K562 (cell line): ENCODE data around the gene ABCB9. TPM values are rescaled to one million over a fixed set of nuclear protein-coding genes. Genes with fewer than 3 reads are reported as not detected.
A peak's percentile ranks its signal among the peaks of the same experiment; 100 is the strongest.

Source experiments
- CBFB ChIP-seq: sonication (generic); formaldehyde crosslinking; IDR thresholded peaks from 2 replicates; pipeline ENCODE4 v1.4.0; 2020; ENCODE audit warnings: mild to moderate bottlenecking, missing genetic modification reagents
- HSF4 ChIP-seq: fragments of 250-450 bp; sonication (Bioruptor Pico); IDR thresholded peaks from 2 replicates; pipeline ENCODE4 v2.1.2; 2022; ENCODE audit warnings: mild to moderate bottlenecking, moderate library complexity, borderline replicate concordance
- ID3 ChIP-seq, 2 experiments: fragments of 250-450 bp in 1 of 2; fragments of 450-650 bp in 1 of 2; sonication (Bioruptor Pico) in 1 of 2; IDR thresholded peaks; 2 replicates each; pipeline versions ENCODE4 v1.6.1 to v1.8.0; 2016 to 2021; ENCODE audit warnings: mild to moderate bottlenecking in 2 of 2, moderate library complexity in 2 of 2, missing compliant biosample characterization in 1 of 2, missing genetic modification characterization in 1 of 2
- L3MBTL2 ChIP-seq: fragments of 450-650 bp; IDR thresholded peaks from 2 replicates; pipeline ENCODE4 v1.6.1; 2016; ENCODE audit warnings: mild to moderate bottlenecking, moderate library complexity
- RBM25 ChIP-seq: fragments of 200-400 bp; formaldehyde crosslinking; IDR thresholded peaks from 2 replicates; pipeline ENCODE4 v1.6.1; 2018; ENCODE audit warnings: low read length, low read depth, moderate library complexity; ENCODE audit not compliant: severe bottlenecking
- SIN3A ChIP-seq, 2 experiments: fragments of 150-350 bp in 1 of 2; IDR thresholded peaks; 2 replicates each; pipeline ENCODE4 v1.6.1; 2011 to 2016; ENCODE audit warnings: borderline replicate concordance in 2 of 2, low read depth in 2 of 2, low read length in 2 of 2, mild to moderate bottlenecking in 2 of 2, moderate library complexity in 2 of 2; ENCODE audit not compliant: control insufficient read depth in 1 of 2
- SREBF1 ChIP-seq: fragments of 150-350 bp; IDR thresholded peaks from 2 replicates; pipeline ENCODE4 v1.6.1; 2014; ENCODE audit warnings: antibody characterized with exemption, low read depth, low read length, borderline replicate concordance
- STAG1 ChIP-seq: sonication (generic); formaldehyde crosslinking; IDR thresholded peaks from 2 replicates; pipeline ENCODE4 v1.5.0; 2020; ENCODE audit warnings: missing genetic modification reagents, borderline replicate concordance
- TCFL5 ChIP-seq: fragments of 250-450 bp; sonication (Bioruptor Pico); conservative IDR thresholded peaks from 2 replicates; pipeline ENCODE4 v1.6.1; 2021; ENCODE audit warnings: mild to moderate bottlenecking, moderate library complexity, matching md5 sums
- THAP7 ChIP-seq: fragments of 250-450 bp; sonication (Bioruptor Pico); IDR thresholded peaks from 2 replicates; pipeline ENCODE4 v1.5.0; 2021
- U2AF1 ChIP-seq: fragments of 200-400 bp; formaldehyde crosslinking; optimal IDR thresholded peaks from 2 replicates; pipeline ENCODE3; 2017; ENCODE audit warnings: mild to moderate bottlenecking, low read depth, low read length, moderate library complexity
- ZBTB26 ChIP-seq: fragments of 450-650 bp; formaldehyde crosslinking; IDR thresholded peaks from 2 replicates; pipeline ENCODE4 v1.4.0; 2022; ENCODE audit warnings: missing genetic modification characterization
- ZNF224 ChIP-seq: sonication (generic); formaldehyde crosslinking; IDR thresholded peaks from 2 replicates; pipeline ENCODE4 v1.8.0; 2022; ENCODE audit warnings: mild to moderate bottlenecking, missing genetic modification reagents
- ZNF699 ChIP-seq: fragments of 250-450 bp; sonication (Bioruptor Pico); IDR thresholded peaks from 2 replicates; pipeline ENCODE4 v1.8.0; 2021; ENCODE audit warnings: mild to moderate bottlenecking, moderate library complexity; ENCODE audit not compliant: insufficient replicate concordance
- polyA plus RNA-seq, 8 experiments: library from polyadenylated mRNA; depleted of rRNA in 4 of 8; stranded (reverse) in 5 of 8; unstranded in 3 of 8; fragments of >200 nt; fragmentation: Nextera tagmentation in 2 of 8; fragmentation: Illumina TruSeq in 1 of 8; extraction: Ambion mirVana in 2 of 8; extraction: Trizol in 1 of 8; gene quantifications; 2 replicates each; pipeline versions ENCODE4 v1.2.1 to v1.2.3, GENCODE V29; 2011 to 2014; ENCODE audit warnings: inconsistent platforms in 1 of 8, missing spikeins in 1 of 8
- total RNA-seq, 7 experiments: library from RNA; depleted of rRNA in 6 of 7; stranded (reverse); fragments of >200 nt in 6 of 7; fragmentation: Illumina TruSeq in 2 of 7; extraction: Trizol in 2 of 7; gene quantifications; 2 replicates each; pipeline versions ENCODE4 v1.2.1 to v1.2.3, GENCODE V29; 2011 to 2021; ENCODE audit warnings: low replicate concordance in 1 of 7
- TF ChIP-seq, protein P1 (sequence below): sonication (generic); formaldehyde crosslinking; IDR thresholded peaks from 2 replicates; pipeline ENCODE4 v1.9.0; 2022; ENCODE audit warnings: mild to moderate bottlenecking, missing genetic modification reagents
- TF ChIP-seq, protein P2 (sequence below): sonication (generic); formaldehyde crosslinking; IDR thresholded peaks from 2 replicates; pipeline ENCODE4 v1.8.0; 2023; ENCODE audit warnings: mild to moderate bottlenecking, missing genetic modification reagents

ABCB9 gene
- total and polyA plus RNA-seq, 9 of the 15 experiments (the other 6 are each of a cell fraction or from before 2014, with no cell fraction given), result 0.20 to 12.6 (median 6.2) TPM

- TF ChIP-seq, protein P1, sequence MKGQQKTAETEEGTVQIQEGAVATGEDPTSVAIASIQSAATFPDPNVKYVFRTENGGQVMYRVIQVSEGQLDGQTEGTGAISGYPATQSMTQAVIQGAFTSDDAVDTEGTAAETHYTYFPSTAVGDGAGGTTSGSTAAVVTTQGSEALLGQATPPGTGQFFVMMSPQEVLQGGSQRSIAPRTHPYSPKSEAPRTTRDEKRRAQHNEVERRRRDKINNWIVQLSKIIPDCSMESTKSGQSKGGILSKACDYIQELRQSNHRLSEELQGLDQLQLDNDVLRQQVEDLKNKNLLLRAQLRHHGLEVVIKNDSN (CRISPR knock-in tag), result peak; percentile 96
- TF ChIP-seq L3MBTL2 (peak; percentile 92), U2AF1 (no peak), THAP7 (CRISPR knock-in tag) (no peak), HSF4 (CRISPR knock-in tag) (no peak), ZNF699 (CRISPR knock-in tag) (no peak), ZBTB26 (no peak), CBFB (CRISPR knock-in tag) (no peak), SREBF1 (no peak), TCFL5 (CRISPR knock-in tag) (no peak), RBM25 (no peak), ZNF224 (peak; percentile 80; the same call in 1 of the 2 replicates), SIN3A (IDR thresholded peaks at IDR 0.05; ENCODE audit: borderline replicate concordance in 2 of 2, control insufficient read depth in 1 of 2, low read depth in 2 of 2, low read length in 2 of 2) (peak; percentile 25 to 37; a peak in 1 of 4 replicates), ID3 (CRISPR knock-in tag; IDR thresholded peaks at IDR 0.05) (no peak), ID3 (tag; IDR thresholded peaks at IDR 0.05) (peak; percentile 93), STAG1 (CRISPR knock-in tag) (no peak)
- TF ChIP-seq, protein P2, sequence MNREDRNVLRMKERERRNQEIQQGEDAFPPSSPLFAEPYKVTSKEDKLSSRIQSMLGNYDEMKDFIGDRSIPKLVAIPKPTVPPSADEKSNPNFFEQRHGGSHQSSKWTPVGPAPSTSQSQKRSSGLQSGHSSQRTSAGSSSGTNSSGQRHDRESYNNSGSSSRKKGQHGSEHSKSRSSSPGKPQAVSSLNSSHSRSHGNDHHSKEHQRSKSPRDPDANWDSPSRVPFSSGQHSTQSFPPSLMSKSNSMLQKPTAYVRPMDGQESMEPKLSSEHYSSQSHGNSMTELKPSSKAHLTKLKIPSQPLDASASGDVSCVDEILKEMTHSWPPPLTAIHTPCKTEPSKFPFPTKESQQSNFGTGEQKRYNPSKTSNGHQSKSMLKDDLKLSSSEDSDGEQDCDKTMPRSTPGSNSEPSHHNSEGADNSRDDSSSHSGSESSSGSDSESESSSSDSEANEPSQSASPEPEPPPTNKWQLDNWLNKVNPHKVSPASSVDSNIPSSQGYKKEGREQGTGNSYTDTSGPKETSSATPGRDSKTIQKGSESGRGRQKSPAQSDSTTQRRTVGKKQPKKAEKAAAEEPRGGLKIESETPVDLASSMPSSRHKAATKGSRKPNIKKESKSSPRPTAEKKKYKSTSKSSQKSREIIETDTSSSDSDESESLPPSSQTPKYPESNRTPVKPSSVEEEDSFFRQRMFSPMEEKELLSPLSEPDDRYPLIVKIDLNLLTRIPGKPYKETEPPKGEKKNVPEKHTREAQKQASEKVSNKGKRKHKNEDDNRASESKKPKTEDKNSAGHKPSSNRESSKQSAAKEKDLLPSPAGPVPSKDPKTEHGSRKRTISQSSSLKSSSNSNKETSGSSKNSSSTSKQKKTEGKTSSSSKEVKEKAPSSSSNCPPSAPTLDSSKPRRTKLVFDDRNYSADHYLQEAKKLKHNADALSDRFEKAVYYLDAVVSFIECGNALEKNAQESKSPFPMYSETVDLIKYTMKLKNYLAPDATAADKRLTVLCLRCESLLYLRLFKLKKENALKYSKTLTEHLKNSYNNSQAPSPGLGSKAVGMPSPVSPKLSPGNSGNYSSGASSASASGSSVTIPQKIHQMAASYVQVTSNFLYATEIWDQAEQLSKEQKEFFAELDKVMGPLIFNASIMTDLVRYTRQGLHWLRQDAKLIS (CRISPR knock-in tag), result no peak
These were observed 70.3 kb downstream of the ABCB9 start, which contains the start of gene VPS37B (continued) for GRCh38 chr12:122895704-122896636.
